A549 (cell line): ENCODE measurements around the gene COPB1.

Source experiments
- CTCF ChIP-seq: fragments of >200 bp; sonication (Bioruptor Twin); formaldehyde crosslinking; IDR thresholded peaks from 3 replicates; pipeline ENCODE4 v1.5.1; 2016
- MYC ChIP-seq: IDR thresholded peaks from 2 replicates; pipeline ENCODE4 v1.6.1; 2012; ENCODE audit warnings: mild to moderate bottlenecking, inconsistent platforms, low read length, improper control_type of control experiment, borderline replicate concordance
- POLR2A ChIP-seq: IDR thresholded peaks from 2 replicates; pipeline ENCODE4 v1.6.1; 2012; ENCODE audit warnings: mild to moderate bottlenecking, low read length
- RFX5 ChIP-seq: fragments of 450-650 bp; IDR thresholded peaks from 2 replicates; pipeline ENCODE4 v1.7.1; 2014; ENCODE audit warnings: antibody characterized with exemption, mild to moderate bottlenecking, moderate library complexity
- ZSCAN20 ChIP-seq: fragments of 250-450 bp; sonication (Bioruptor Pico); IDR thresholded peaks from 2 replicates; pipeline ENCODE4 v1.8.0; 2022; ENCODE audit warnings: mild to moderate bottlenecking, moderate library complexity

GRCh38 chr11:14537134-14537599 is 37.6 kb upstream of the COPB1 start:
- TF ChIP-seq CTCF (peak; percentile 72), MYC (no peak), RFX5 (no peak), POLR2A (no peak), ZSCAN20 (no peak)
